HepG2 (cell line): ENCODE results near the gene PSMD1. TPM values are rescaled to one million over a fixed set of nuclear protein-coding genes. Genes with fewer than 3 reads are reported as not detected.

Experiments
- ATF7-NPFF ChIP-seq: sonication (generic); formaldehyde crosslinking; IDR thresholded peaks from 2 replicates; pipeline ENCODE4 v1.8.1; 2023; ENCODE audit warnings: mild to moderate bottlenecking, low read depth, missing genetic modification reagents, moderate library complexity
- BRD4 ChIP-seq: sonication (generic); formaldehyde crosslinking; IDR thresholded peaks from 2 replicates; pipeline ENCODE4 v1.4.0; 2020; ENCODE audit warnings: missing genetic modification reagents
- PCBP1 ChIP-seq: fragments of 200-400 bp; formaldehyde crosslinking; IDR thresholded peaks from 2 replicates; pipeline ENCODE4 v1.6.1; 2017; ENCODE audit warnings: mild to moderate bottlenecking, low read depth, low read length, borderline replicate concordance
- RBM39 ChIP-seq: fragments of 200-400 bp; formaldehyde crosslinking; IDR thresholded peaks from one replicate; pipeline ENCODE4 v1.6.1; 2018; ENCODE audit warnings: antibody characterized with exemption, mild to moderate bottlenecking, low read depth, low read length; ENCODE audit not compliant: poor library complexity, severe bottlenecking
- TAF1 ChIP-seq: sonication (generic); formaldehyde crosslinking; IDR thresholded peaks from 2 replicates; pipeline ENCODE4 v1.4.0; 2020; ENCODE audit warnings: missing genetic modification reagents
- TARDBP ChIP-seq: sonication (generic); formaldehyde crosslinking; IDR thresholded peaks from 2 replicates; pipeline ENCODE4 v1.8.0; 2022; ENCODE audit warnings: mild to moderate bottlenecking, missing genetic modification reagents
- TSC22D2 ChIP-seq: sonication (generic); formaldehyde crosslinking; IDR thresholded peaks from 2 replicates; pipeline ENCODE4 v1.5.1; 2020; ENCODE audit warnings: missing genetic modification reagents, mild to moderate bottlenecking, borderline replicate concordance
- ZNF776 ChIP-seq: sonication (generic); formaldehyde crosslinking; IDR thresholded peaks from 2 replicates; pipeline ENCODE4 v1.4.0; 2020; ENCODE audit warnings: mild to moderate bottlenecking, missing genetic modification reagents
- ZNF816 ChIP-seq: sonication (generic); formaldehyde crosslinking; IDR thresholded peaks from 2 replicates; pipeline ENCODE4 v1.8.0; 2022; ENCODE audit warnings: missing genetic modification reagents, mild to moderate bottlenecking, borderline replicate concordance
- ZSCAN29 ChIP-seq: sonication (generic); formaldehyde crosslinking; conservative IDR thresholded peaks from 2 replicates; pipeline ENCODE4 v1.4.0; 2020; ENCODE audit warnings: mild to moderate bottlenecking, missing genetic modification reagents
- polyA plus RNA-seq, 8 experiments: library from polyadenylated mRNA; depleted of rRNA in 3 of 8; stranded (reverse) in 7 of 8; unstranded in 1 of 8; fragments of >200 nt; fragmentation: Illumina TruSeq in 4 of 8; extraction: Trizol in 4 of 8; gene quantifications; 2 replicates each; pipeline versions ENCODE4 v1.2.1 to v1.2.3, GENCODE V29; 2011 to 2016; ENCODE audit warnings: low read depth in 4 of 8, missing spikeins in 1 of 8, mixed read lengths in 1 of 8; ENCODE audit not compliant: insufficient read depth in 1 of 8
- total RNA-seq, 5 experiments: library from RNA; depleted of rRNA; stranded (reverse); fragments of >200 nt; fragmentation: Illumina TruSeq; extraction: Trizol; gene quantifications; 2 replicates each; pipeline ENCODE4 v1.2.3, GENCODE V29; 2016; ENCODE audit warnings: low read depth in 1 of 5
- TF ChIP-seq, protein P1 (sequence below): sonication (generic); formaldehyde crosslinking; IDR thresholded peaks from 2 replicates; pipeline ENCODE4 v1.4.0; 2020; ENCODE audit warnings: missing genetic modification reagents, borderline replicate concordance
- TF ChIP-seq, protein P2 (sequence below): sonication (generic); formaldehyde crosslinking; conservative IDR thresholded peaks from 2 replicates; pipeline ENCODE4 v1.4.0; 2020; ENCODE audit warnings: missing genetic modification reagents

PSMD1 gene
- total and polyA plus RNA-seq, 2 of the 13 experiments (the other 11 are each of a cell fraction or from before 2014, with no cell fraction given) = 136 to 191 TPM

DNA sequence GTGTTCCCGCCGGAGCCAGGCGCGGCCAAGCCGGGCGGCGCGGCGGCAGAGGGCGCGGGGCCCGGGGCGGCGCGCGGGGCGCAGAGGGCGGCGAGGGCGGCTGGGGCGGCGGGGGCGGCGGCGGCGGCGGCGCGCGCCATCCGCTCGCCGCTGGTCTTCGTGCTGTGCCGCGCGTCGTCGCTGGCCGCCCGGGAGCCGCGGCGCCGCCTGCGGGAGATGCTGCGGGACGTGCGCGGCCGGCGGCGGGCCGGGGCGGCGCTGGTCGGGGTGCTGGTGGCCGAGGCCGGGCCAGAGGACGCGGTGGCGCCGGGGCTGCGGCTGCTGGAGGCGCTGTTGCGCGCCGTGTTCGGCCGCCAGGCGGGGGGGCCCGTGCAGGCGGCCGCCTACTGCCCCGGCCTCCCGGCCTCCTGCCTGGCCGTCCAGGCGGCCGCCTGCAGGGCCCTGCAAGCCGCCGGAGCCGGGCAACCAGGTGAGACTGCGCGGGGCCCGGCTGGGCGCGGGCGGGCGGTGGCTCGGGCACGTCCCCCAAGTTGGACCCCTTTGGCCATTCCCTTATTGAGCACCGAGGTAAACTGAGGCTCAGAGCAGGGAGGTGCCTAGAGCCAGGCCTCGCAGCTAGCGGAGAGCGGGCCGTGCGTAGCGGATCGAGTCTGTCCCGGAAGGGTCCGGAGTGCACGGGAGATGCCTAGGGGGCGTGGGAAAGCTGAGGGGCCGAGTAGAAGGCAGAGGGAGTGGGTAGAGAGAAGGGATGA lies 18.8 kb upstream of the PSMD1 start (continued):
- 0 out of 2 replicates have a peak, but pooled peaks have one; percentile 37 for TF ChIP-seq ZNF816 (CRISPR knock-in tag)
- peak; percentile 57; the same call in 1 of the 2 replicates for TF ChIP-seq ZNF776 (CRISPR knock-in tag)
- TF ChIP-seq ATF7-NPFF (CRISPR knock-in tag) = 0 out of 2 replicates have a peak, but pooled peaks have one; percentile 52
- peak; percentile 77 for TF ChIP-seq RBM39
- peak; percentile 9; the same call in 1 of the 2 replicates for TF ChIP-seq BRD4 (CRISPR knock-in tag)
- TF ChIP-seq, protein P1, sequence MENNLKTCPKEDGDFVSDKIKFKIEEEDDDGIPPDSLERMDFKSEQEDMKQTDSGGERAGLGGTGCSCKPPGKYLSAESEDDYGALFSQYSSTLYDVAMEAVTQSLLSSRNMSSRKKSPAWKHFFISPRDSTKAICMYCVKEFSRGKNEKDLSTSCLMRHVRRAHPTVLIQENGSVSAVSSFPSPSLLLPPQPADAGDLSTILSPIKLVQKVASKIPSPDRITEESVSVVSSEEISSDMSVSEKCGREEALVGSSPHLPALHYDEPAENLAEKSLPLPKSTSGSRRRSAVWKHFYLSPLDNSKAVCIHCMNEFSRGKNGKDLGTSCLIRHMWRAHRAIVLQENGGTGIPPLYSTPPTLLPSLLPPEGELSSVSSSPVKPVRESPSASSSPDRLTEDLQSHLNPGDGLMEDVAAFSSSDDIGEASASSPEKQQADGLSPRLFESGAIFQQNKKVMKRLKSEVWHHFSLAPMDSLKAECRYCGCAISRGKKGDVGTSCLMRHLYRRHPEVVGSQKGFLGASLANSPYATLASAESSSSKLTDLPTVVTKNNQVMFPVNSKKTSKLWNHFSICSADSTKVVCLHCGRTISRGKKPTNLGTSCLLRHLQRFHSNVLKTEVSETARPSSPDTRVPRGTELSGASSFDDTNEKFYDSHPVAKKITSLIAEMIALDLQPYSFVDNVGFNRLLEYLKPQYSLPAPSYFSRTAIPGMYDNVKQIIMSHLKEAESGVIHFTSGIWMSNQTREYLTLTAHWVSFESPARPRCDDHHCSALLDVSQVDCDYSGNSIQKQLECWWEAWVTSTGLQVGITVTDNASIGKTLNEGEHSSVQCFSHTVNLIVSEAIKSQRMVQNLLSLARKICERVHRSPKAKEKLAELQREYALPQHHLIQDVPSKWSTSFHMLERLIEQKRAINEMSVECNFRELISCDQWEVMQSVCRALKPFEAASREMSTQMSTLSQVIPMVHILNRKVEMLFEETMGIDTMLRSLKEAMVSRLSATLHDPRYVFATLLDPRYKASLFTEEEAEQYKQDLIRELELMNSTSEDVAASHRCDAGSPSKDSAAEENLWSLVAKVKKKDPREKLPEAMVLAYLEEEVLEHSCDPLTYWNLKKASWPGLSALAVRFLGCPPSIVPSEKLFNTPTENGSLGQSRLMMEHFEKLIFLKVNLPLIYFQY (CRISPR knock-in tag) = peak; percentile 37; the same call in 1 of the 2 replicates
- TF ChIP-seq TARDBP (CRISPR knock-in tag) = peak; percentile 8; the same call in 1 of the 2 replicates
- no peak for TF ChIP-seq ZSCAN29 (CRISPR knock-in tag)
- peak; percentile 67; the same call in 1 of the 2 replicates for TF ChIP-seq PCBP1
- TF ChIP-seq TAF1 = peak; percentile 49
- TF ChIP-seq, protein P2, sequence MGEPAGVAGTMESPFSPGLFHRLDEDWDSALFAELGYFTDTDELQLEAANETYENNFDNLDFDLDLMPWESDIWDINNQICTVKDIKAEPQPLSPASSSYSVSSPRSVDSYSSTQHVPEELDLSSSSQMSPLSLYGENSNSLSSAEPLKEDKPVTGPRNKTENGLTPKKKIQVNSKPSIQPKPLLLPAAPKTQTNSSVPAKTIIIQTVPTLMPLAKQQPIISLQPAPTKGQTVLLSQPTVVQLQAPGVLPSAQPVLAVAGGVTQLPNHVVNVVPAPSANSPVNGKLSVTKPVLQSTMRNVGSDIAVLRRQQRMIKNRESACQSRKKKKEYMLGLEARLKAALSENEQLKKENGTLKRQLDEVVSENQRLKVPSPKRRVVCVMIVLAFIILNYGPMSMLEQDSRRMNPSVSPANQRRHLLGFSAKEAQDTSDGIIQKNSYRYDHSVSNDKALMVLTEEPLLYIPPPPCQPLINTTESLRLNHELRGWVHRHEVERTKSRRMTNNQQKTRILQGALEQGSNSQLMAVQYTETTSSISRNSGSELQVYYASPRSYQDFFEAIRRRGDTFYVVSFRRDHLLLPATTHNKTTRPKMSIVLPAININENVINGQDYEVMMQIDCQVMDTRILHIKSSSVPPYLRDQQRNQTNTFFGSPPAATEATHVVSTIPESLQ (CRISPR knock-in tag) = no peak
- no peak for TF ChIP-seq TSC22D2 (CRISPR knock-in tag)
